Measurements from ENCODE around the gene EXOC3L1.

- TF ChIP-seq ZC3H10 (CRISPR knock-in tag; IDR thresholded peaks at IDR 0.05) (no peak), POU6F1 (CRISPR knock-in tag; IDR thresholded peaks at IDR 0.05; ENCODE audit: borderline replicate concordance, low read depth) (no peak)
Measured at GRCh38 chr16:67210069-67210937, 20.4 kb upstream of the EXOC3L1 start.

Data from SK-N-SH treated with all-trans-retinoic acid at 6 μM for 48 hours (cell line).